ENCODE data around the gene MEP1A.
"Not testable (repeated sequence)": the region's sequence is repeated elsewhere in the genome, so short reads cannot be mapped to it uniquely, and the experiment has no call there.

MEP1A gene

GRCh38 chr6:46815130-46815529, 21.9 kb downstream of the MEP1A start:
- TF ChIP-seq CTCF (IDR thresholded peaks at IDR 0.05; ENCODE audit: borderline replicate concordance, insufficient read depth, low read depth, low read length), result no peak

GRCh38 chr6:46816626-46817025, 23.4 kb downstream of the MEP1A start:
- TF ChIP-seq CTCF (IDR thresholded peaks at IDR 0.05; ENCODE audit: borderline replicate concordance, insufficient read depth, low read depth, low read length), result no peak
- no peak overlapping the region for H3K4me3 ChIP-seq (ENCODE audit: low read depth, low read length)

More at GRCh38 chr6:46815130-46815529, 21.9 kb downstream of the MEP1A start:
- H3K4me3 ChIP-seq (ENCODE audit: low read depth, low read length), result no peak overlapping the region

GRCh38 chr6:46819561-46819960, 26.4 kb downstream of the MEP1A start:
- no peak for TF ChIP-seq CTCF (IDR thresholded peaks at IDR 0.05; ENCODE audit: borderline replicate concordance, insufficient read depth, low read depth, low read length)
- no peak overlapping the region for H3K4me3 ChIP-seq (ENCODE audit: low read depth, low read length)

- no peak overlapping the region for H3K4me3 ChIP-seq (ENCODE audit: low read depth, low read length)
- TF ChIP-seq CTCF (IDR thresholded peaks at IDR 0.05; ENCODE audit: borderline replicate concordance, insufficient read depth, low read depth, low read length), result no peak
Observed at GRCh38 chr6:46821458-46821881, 28.3 kb downstream of the MEP1A start.

GRCh38 chr6:46828939-46829338, 35.8 kb downstream of the MEP1A start:
- H3K4me3 ChIP-seq (ENCODE audit: low read depth, low read length), result no peak overlapping the region
- no peak for TF ChIP-seq CTCF (IDR thresholded peaks at IDR 0.05; ENCODE audit: borderline replicate concordance, insufficient read depth, low read depth, low read length)

- no peak for TF ChIP-seq CTCF (IDR thresholded peaks at IDR 0.05; ENCODE audit: borderline replicate concordance, insufficient read depth, low read depth, low read length)
Observed at GRCh38 chr6:46832816-46833215, 39.6 kb downstream of the MEP1A start.

GRCh38 chr6:46834257-46834916, 41.2 kb downstream of the MEP1A start:
- H3K4me3 ChIP-seq (ENCODE audit: low read depth, low read length), result not testable (repeated sequence)

More at GRCh38 chr6:46832816-46833215, 39.6 kb downstream of the MEP1A start:
- no peak overlapping the region for H3K4me3 ChIP-seq (ENCODE audit: low read depth, low read length)

- not testable (repeated sequence) for H3K4me3 ChIP-seq (ENCODE audit: low read depth, low read length)
Observed at GRCh38 chr6:46834991-46835390, 41.8 kb downstream of the MEP1A start.
